ENCODE data around the gene MRPL58.
A peak's percentile ranks its signal among the peaks of the same experiment; 100 is the strongest.
"Not testable (repeated sequence)": the region's sequence is repeated elsewhere in the genome, so short reads cannot be mapped to it uniquely, and the experiment has no call there.

Gene MRPL58

GRCh38 chr17:75039238-75039637, 26.8 kb downstream of the MRPL58 start:
- DNase-seq (ENCODE audit: low read depth), result no peak
- no peak overlapping the region for H3K4me3 ChIP-seq (ENCODE audit: low read depth, low read length)

- no peak for DNase-seq (ENCODE audit: low read depth)
- no peak overlapping the region for H3K4me3 ChIP-seq (ENCODE audit: low read depth, low read length)
Observed at GRCh38 chr17:75041656-75042280, 29.3 kb downstream of the MRPL58 start.

GRCh38 chr17:75043789-75044188, 31.3 kb downstream of the MRPL58 start:
- not testable (repeated sequence) for DNase-seq (ENCODE audit: low read depth); H3K4me3 ChIP-seq (ENCODE audit: low read depth, low read length)

GRCh38 chr17:75044716-75045115, 32.2 kb downstream of the MRPL58 start:
- no peak for DNase-seq (ENCODE audit: low read depth)
- H3K4me3 ChIP-seq (ENCODE audit: low read depth, low read length), result no peak overlapping the region

GRCh38 chr17:75045946-75046406, 33.5 kb downstream of the MRPL58 start:
- H3K4me3 ChIP-seq (ENCODE audit: low read depth, low read length), result peak overlapping the region; percentile 94
- DNase-seq (ENCODE audit: low read depth), result not testable (repeated sequence)

- peak within 1 kb of the TSS; percentile 94 for H3K4me3 ChIP-seq (ENCODE audit: low read depth, low read length)
- peak; percentile 89 for DNase-seq (ENCODE audit: low read depth)
Observed at GRCh38 chr17:75046407-75047289, 34.2 kb downstream of the MRPL58 start, which contains the start of the genes ATP5PD and KCTD2. ATP5PD (minus strand) TSS chr17:75046969; CDS start chr17:75042650, 4,319 bp downstream. KCTD2 (plus strand) TSS chr17:75047225; CDS start chr17:75047251, 26 bp downstream.

- no peak for DNase-seq (ENCODE audit: low read depth)
- peak overlapping the region; percentile 94 for H3K4me3 ChIP-seq (ENCODE audit: low read depth, low read length)
Observed at GRCh38 chr17:75047398-75048098, 35.1 kb downstream of the MRPL58 start.

GRCh38 chr17:75048249-75048878, 35.9 kb downstream of the MRPL58 start:
- H3K4me3 ChIP-seq (ENCODE audit: low read depth, low read length), result peak overlapping the region; percentile 94
- no peak for DNase-seq (ENCODE audit: low read depth)

GRCh38 chr17:75049057-75049456, 36.6 kb downstream of the MRPL58 start:
- no peak for DNase-seq (ENCODE audit: low read depth)
- H3K4me3 ChIP-seq (ENCODE audit: low read depth, low read length), result no peak overlapping the region

GRCh38 chr17:75049706-75050105, 37.2 kb downstream of the MRPL58 start:
- H3K4me3 ChIP-seq (ENCODE audit: low read depth, low read length), result no peak overlapping the region
- DNase-seq (ENCODE audit: low read depth), result no peak

GRCh38 chr17:75051941-75052340, 39.5 kb downstream of the MRPL58 start:
- no peak for DNase-seq (ENCODE audit: low read depth)
- no peak overlapping the region for H3K4me3 ChIP-seq (ENCODE audit: low read depth, low read length)

GRCh38 chr17:75059369-75060345, 47.2 kb downstream of the MRPL58 start:
- no peak overlapping the region for H3K4me3 ChIP-seq (ENCODE audit: low read depth, low read length)
- DNase-seq (ENCODE audit: low read depth), result no peak

- DNase-seq (ENCODE audit: low read depth), result no peak
- H3K4me3 ChIP-seq (ENCODE audit: low read depth, low read length), result no peak overlapping the region
Observed at GRCh38 chr17:75060434-75061054, 48.1 kb downstream of the MRPL58 start.

- DNase-seq (ENCODE audit: low read depth), result no peak
- no peak overlapping the region for H3K4me3 ChIP-seq (ENCODE audit: low read depth, low read length)
Observed at GRCh38 chr17:75061055-75061438, 48.6 kb downstream of the MRPL58 start.

GRCh38 chr17:75061618-75062017, 49.1 kb downstream of the MRPL58 start:
- no peak for DNase-seq (ENCODE audit: low read depth)
- no peak overlapping the region for H3K4me3 ChIP-seq (ENCODE audit: low read depth, low read length)

GRCh38 chr17:75063201-75063600, 50.7 kb downstream of the MRPL58 start:
- no peak for DNase-seq (ENCODE audit: low read depth)
- H3K4me3 ChIP-seq (ENCODE audit: low read depth, low read length), result no peak overlapping the region

GRCh38 chr17:75063626-75064025, 51.2 kb downstream of the MRPL58 start:
- DNase-seq (ENCODE audit: low read depth), result no peak

GRCh38 chr17:75064040-75064439, 51.6 kb downstream of the MRPL58 start:
- no peak for DNase-seq (ENCODE audit: low read depth)
- H3K4me3 ChIP-seq (ENCODE audit: low read depth, low read length), result no peak overlapping the region

More at GRCh38 chr17:75063626-75064025, 51.2 kb downstream of the MRPL58 start:
- H3K4me3 ChIP-seq (ENCODE audit: low read depth, low read length), result no peak overlapping the region

All from skeletal muscle cell (primary cell).